HS-27A (cell line): ENCODE results near the gene SUV39H1.

Experiments
- DNase-seq: peaks from one replicate; pipeline ENCODE4 v3.0.0-alpha.2; 2012; ENCODE audit warnings: low read depth, missing footprints

SUV39H1 gene

GRCh38 chrX:48714573-48714972 is 18.0 kb downstream of the SUV39H1 start:
- no peak for DNase-seq

GRCh38 chrX:48715072-48715471 is 18.5 kb downstream of the SUV39H1 start:
- no peak for DNase-seq

GRCh38 chrX:48715876-48716502 is 19.5 kb downstream of the SUV39H1 start:
- no peak for DNase-seq

GRCh38 chrX:48719958-48720357 is 23.4 kb downstream of the SUV39H1 start:
- no peak for DNase-seq

GRCh38 chrX:48720577-48721250 is 24.2 kb downstream of the SUV39H1 start:
- no peak for DNase-seq

- no peak for DNase-seq
These were observed 25.4 kb downstream of the SUV39H1 start for GRCh38 chrX:48721916-48722315.

GRCh38 chrX:48726596-48726995 is 30.1 kb downstream of the SUV39H1 start:
- DNase-seq, result no peak

- DNase-seq, result no peak
These were observed 32.1 kb downstream of the SUV39H1 start for GRCh38 chrX:48728653-48729052.

GRCh38 chrX:48736303-48736702 is 39.8 kb downstream of the SUV39H1 start:
- DNase-seq, result no peak

- DNase-seq, result no peak
These were observed 40.3 kb downstream of the SUV39H1 start for GRCh38 chrX:48736878-48737212.

- peak; percentile 70 for DNase-seq
These were observed 40.8 kb downstream of the SUV39H1 start for GRCh38 chrX:48737213-48737938.

GRCh38 chrX:48737940-48738339 is 41.4 kb downstream of the SUV39H1 start:
- DNase-seq, result no peak

GRCh38 chrX:48741834-48742233 is 45.3 kb downstream of the SUV39H1 start:
- no peak for DNase-seq

- DNase-seq, result no peak
These were observed 48.7 kb downstream of the SUV39H1 start for GRCh38 chrX:48745222-48745621.

GRCh38 chrX:48747415-48748016 is 51.0 kb downstream of the SUV39H1 start:
- DNase-seq, result no peak

GRCh38 chrX:48749182-48749581 is 52.6 kb downstream of the SUV39H1 start:
- no peak for DNase-seq

- DNase-seq, result no peak
These were observed 54.8 kb downstream of the SUV39H1 start for GRCh38 chrX:48751343-48751742.

GRCh38 chrX:48752498-48752897 is 56.0 kb downstream of the SUV39H1 start:
- DNase-seq, result no peak

GRCh38 chrX:48753708-48754228 is 57.2 kb downstream of the SUV39H1 start:
- no peak for DNase-seq

- no peak for DNase-seq
These were observed 57.7 kb downstream of the SUV39H1 start for GRCh38 chrX:48754238-48754637.
